ENCODE data around the gene TUBAL3. TPM values are rescaled to one million over a fixed set of nuclear protein-coding genes. Genes with fewer than 3 reads are reported as not detected.
"Not testable (repeated sequence)": the region's sequence is repeated elsewhere in the genome, so short reads cannot be mapped to it uniquely, and the experiment has no call there.

Gene TUBAL3
- total RNA-seq, 6 experiments from 2014 or later: not detected

- Mint-ChIP-seq H3K27ac (no peak overlapping the region), H3K27me3 (ENCODE audit: insufficient read depth) (peaks cover 14% of the 10 kb centered on the region), H3K36me3 (ENCODE audit: low read depth) (peaks cover 16% of the 10 kb centered on the region), H3K4me3 (no peak overlapping the region), H3K9me3 (peaks cover 40% of the 10 kb centered on the region), H3K4me1 (ENCODE audit: low read depth) (no peaks in the 10 kb centered on the region)
- TF ChIP-seq CTCF (IDR thresholded peaks at IDR 0.05): no peak
- DNase-seq: no peak
Measured at GRCh38 chr10:5390607-5391205, 13.9 kb downstream of the TUBAL3 start.

- H3K9me3 Mint-ChIP-seq: peaks cover 28% of the 10 kb centered on the region
- H3K4me3 Mint-ChIP-seq: no peak overlapping the region
- H3K4me1 Mint-ChIP-seq (ENCODE audit: low read depth): no peaks in the 10 kb centered on the region
- peaks cover 6% of the 10 kb centered on the region for H3K27me3 Mint-ChIP-seq (ENCODE audit: insufficient read depth)
- no peak for DNase-seq
- H3K27ac Mint-ChIP-seq: no peak overlapping the region
- no peak for TF ChIP-seq CTCF (IDR thresholded peaks at IDR 0.05)
- H3K36me3 Mint-ChIP-seq (ENCODE audit: low read depth): peaks cover 16% of the 10 kb centered on the region
Measured at GRCh38 chr10:5387169-5387568, 17.5 kb downstream of the TUBAL3 start.

- no peak overlapping the region for H3K4me3 Mint-ChIP-seq
- no peaks in the 10 kb centered on the region for H3K4me1 Mint-ChIP-seq (ENCODE audit: low read depth)
- no peak for DNase-seq
- no peak overlapping the region for H3K27ac Mint-ChIP-seq
- peaks cover 9% of the 10 kb centered on the region; the same call in 1 of the 2 replicates for H3K9me3 Mint-ChIP-seq
- no peaks in the 10 kb centered on the region for H3K36me3 Mint-ChIP-seq (ENCODE audit: low read depth)
- TF ChIP-seq CTCF (IDR thresholded peaks at IDR 0.05): no peak
- peaks cover 6% of the 10 kb centered on the region for H3K27me3 Mint-ChIP-seq (ENCODE audit: insufficient read depth)
Measured at GRCh38 chr10:5385224-5385623, 19.4 kb downstream of the TUBAL3 start.

GRCh38 chr10:5381187-5381586 is 23.4 kb downstream of the TUBAL3 start:
- Mint-ChIP-seq H3K9me3 (no peaks in the 10 kb centered on the region), H3K36me3 (ENCODE audit: low read depth) (no peaks in the 10 kb centered on the region), H3K4me1 (ENCODE audit: low read depth) (no peaks in the 10 kb centered on the region), H3K27me3 (ENCODE audit: insufficient read depth) (no peaks in the 10 kb centered on the region; the same call in 1 of the 2 replicates), H3K4me3 (no peak overlapping the region), H3K27ac (no peak overlapping the region)
- no peak for DNase-seq
- TF ChIP-seq CTCF (IDR thresholded peaks at IDR 0.05): no peak

GRCh38 chr10:5380395-5380794 is 24.2 kb downstream of the TUBAL3 start:
- not testable (repeated sequence) for H3K36me3 Mint-ChIP-seq (ENCODE audit: low read depth); H3K27ac Mint-ChIP-seq; H3K4me1 Mint-ChIP-seq (ENCODE audit: low read depth); H3K9me3 Mint-ChIP-seq; H3K27me3 Mint-ChIP-seq (ENCODE audit: insufficient read depth); DNase-seq; H3K4me3 Mint-ChIP-seq

GRCh38 chr10:5379202-5379601 is 25.4 kb downstream of the TUBAL3 start:
- not testable (repeated sequence) for H3K4me1 Mint-ChIP-seq (ENCODE audit: low read depth); H3K27ac Mint-ChIP-seq; H3K9me3 Mint-ChIP-seq; H3K27me3 Mint-ChIP-seq (ENCODE audit: insufficient read depth); H3K4me3 Mint-ChIP-seq; DNase-seq; H3K36me3 Mint-ChIP-seq (ENCODE audit: low read depth)

GRCh38 chr10:5376450-5376849 is 28.2 kb downstream of the TUBAL3 start:
- Mint-ChIP-seq H3K27me3 (ENCODE audit: insufficient read depth) (peaks cover 19% of the 10 kb centered on the region), H3K4me1 (ENCODE audit: low read depth) (no peaks in the 10 kb centered on the region), H3K4me3 (no peak overlapping the region), H3K9me3 (no peaks in the 10 kb centered on the region), H3K27ac (no peak overlapping the region), H3K36me3 (ENCODE audit: low read depth) (no peaks in the 10 kb centered on the region)
- TF ChIP-seq CTCF (IDR thresholded peaks at IDR 0.05): no peak
- DNase-seq: no peak
